Gastrocnemius medialis (tissue), 4 donors: ENCODE measurements around the gene GALNT13.

Experiments
- CTCF ChIP-seq, 5 experiments: fragments of 450-650 bp in 3 of 5; fragments of 200-600 bp in 2 of 5; sonication (generic) in 2 of 5; IDR thresholded peaks in 4 of 5; conservative IDR thresholded peaks in 1 of 5; 1 replicate in 4 of 5; 2 replicates in 1 of 5; pipeline ENCODE4 v1.5.1; 2016 to 2019; ENCODE audit warnings: antibody characterized with exemption in 5 of 5, mild to moderate bottlenecking in 3 of 5, moderate library complexity in 3 of 5
- POLR2A ChIP-seq, 2 donors: fragments of 450-650 bp; IDR thresholded peaks; one replicate each; pipeline ENCODE4 v1.6.1; 2017; ENCODE audit warnings: antibody characterized with exemption in 2 of 2, mild to moderate bottlenecking in 2 of 2, moderate library complexity in 2 of 2

- TF ChIP-seq CTCF (IDR thresholded peaks at IDR 0.05 in 4 of 5, conservative IDR thresholded peaks at IDR 0.05 in 1 of 5) (no peak), POLR2A (IDR thresholded peaks at IDR 0.05) (no peak)
Measured at GRCh38 chr2:154228566-154229280, 357.0 kb downstream of the GALNT13 start.
